Measurements from ENCODE around the gene ALAS1. TPM values are rescaled to one million over a fixed set of nuclear protein-coding genes. Genes with fewer than 3 reads are reported as not detected.
A peak's percentile ranks its signal among the peaks of the same experiment; 100 is the strongest.

The ALAS1 gene
- total and polyA plus RNA-seq, 2 of the 13 experiments (the other 11 are each of a cell fraction or from before 2014, with no cell fraction given), result 36.0 to 43.2 TPM

- peak; percentile 93 for TF ChIP-seq NFKBIZ (CRISPR knock-in tag; IDR thresholded peaks at IDR 0.05)
- TF ChIP-seq POGZ (CRISPR knock-in tag; IDR thresholded peaks at IDR 0.05), result peak; percentile 61
- no peak for TF ChIP-seq ZKSCAN5 (CRISPR knock-in tag; IDR thresholded peaks at IDR 0.05)
- TF ChIP-seq NKX3-1 (CRISPR knock-in tag; IDR thresholded peaks at IDR 0.05), result 0 out of 2 replicates have a peak, but pooled peaks have one; percentile 63
- TF ChIP-seq FOXP1 (IDR thresholded peaks at IDR 0.05), result no peak
- TF ChIP-seq FOXP1 (CRISPR knock-in tag; IDR thresholded peaks at IDR 0.05), result peak; percentile 88
- TF ChIP-seq ZNF124 (CRISPR knock-in tag; IDR thresholded peaks at IDR 0.05), result peak; percentile 55; the same call in 1 of the 2 replicates
- TF ChIP-seq RXRB (CRISPR knock-in tag; IDR thresholded peaks at IDR 0.05; ENCODE audit: borderline replicate concordance), result peak; percentile 91
- 0 out of 2 replicates have a peak, but pooled peaks have one; percentile 49 for TF ChIP-seq ZBTB3 (CRISPR knock-in tag; IDR thresholded peaks at IDR 0.05; ENCODE audit: borderline replicate concordance, low read depth)
- peak; percentile 96 for TF ChIP-seq ZBTB25 (CRISPR knock-in tag; IDR thresholded peaks at IDR 0.05)
- peak; percentile 91 to 98 for TF ChIP-seq EP300 (IDR thresholded peaks at IDR 0.05; ENCODE audit: low read depth in 2 of 2, low read length in 2 of 2)
- peak; percentile 89 for TF ChIP-seq EP300 (CRISPR knock-in tag; IDR thresholded peaks at IDR 0.05; ENCODE audit: borderline replicate concordance)
- TF ChIP-seq RARA (CRISPR knock-in tag; IDR thresholded peaks at IDR 0.05), result peak; percentile 94
- peak; percentile 68; the same call in 1 of the 2 replicates for TF ChIP-seq YEATS4 (CRISPR knock-in tag; IDR thresholded peaks at IDR 0.05; ENCODE audit: borderline replicate concordance)
Observed at GRCh38 chr3:52210550-52211046, 12.6 kb downstream of the ALAS1 start (continued).

All from HepG2 (cell line).